Thyroid gland (tissue), 4 donors: ENCODE results near the gene DHRS12.

Experiments
- POLR2A ChIP-seq, 2 donors: fragments of 450-650 bp; IDR thresholded peaks; one replicate each; pipeline ENCODE4 v1.6.1; 2017; ENCODE audit warnings: antibody characterized with exemption in 2 of 2, mild to moderate bottlenecking in 2 of 2, moderate library complexity in 1 of 2
- TF ChIP-seq, protein P1 (sequence below), 6 experiments: fragments of 200-600 bp in 3 of 6; fragments of 450-650 bp in 3 of 6; sonication (generic) in 3 of 6; IDR thresholded peaks; one replicate each; pipeline ENCODE4 v1.5.1; 2016 to 2019; ENCODE audit warnings: antibody characterized with exemption in 6 of 6, mild to moderate bottlenecking in 2 of 6, inconsistent platforms in 1 of 6, moderate library complexity in 1 of 6

GRCh38 chr13:51801631-51802099 lies 2.3 kb downstream of the DHRS12 start:
- TF ChIP-seq, protein P1, sequence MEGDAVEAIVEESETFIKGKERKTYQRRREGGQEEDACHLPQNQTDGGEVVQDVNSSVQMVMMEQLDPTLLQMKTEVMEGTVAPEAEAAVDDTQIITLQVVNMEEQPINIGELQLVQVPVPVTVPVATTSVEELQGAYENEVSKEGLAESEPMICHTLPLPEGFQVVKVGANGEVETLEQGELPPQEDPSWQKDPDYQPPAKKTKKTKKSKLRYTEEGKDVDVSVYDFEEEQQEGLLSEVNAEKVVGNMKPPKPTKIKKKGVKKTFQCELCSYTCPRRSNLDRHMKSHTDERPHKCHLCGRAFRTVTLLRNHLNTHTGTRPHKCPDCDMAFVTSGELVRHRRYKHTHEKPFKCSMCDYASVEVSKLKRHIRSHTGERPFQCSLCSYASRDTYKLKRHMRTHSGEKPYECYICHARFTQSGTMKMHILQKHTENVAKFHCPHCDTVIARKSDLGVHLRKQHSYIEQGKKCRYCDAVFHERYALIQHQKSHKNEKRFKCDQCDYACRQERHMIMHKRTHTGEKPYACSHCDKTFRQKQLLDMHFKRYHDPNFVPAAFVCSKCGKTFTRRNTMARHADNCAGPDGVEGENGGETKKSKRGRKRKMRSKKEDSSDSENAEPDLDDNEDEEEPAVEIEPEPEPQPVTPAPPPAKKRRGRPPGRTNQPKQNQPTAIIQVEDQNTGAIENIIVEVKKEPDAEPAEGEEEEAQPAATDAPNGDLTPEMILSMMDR (IDR thresholded peaks at IDR 0.05): peak in 3 of 6 experiments; percentile 21 to 37 (median 33)
- peak in 1 of 2 donors; percentile 60 for TF ChIP-seq POLR2A (IDR thresholded peaks at IDR 0.05)
